NCI-H1694 (cell line): ENCODE measurements around the gene PKP1.
"Not testable (repeated sequence)": the region's sequence is repeated elsewhere in the genome, so short reads cannot be mapped to it uniquely, and the experiment has no call there.

Source experiments
- DNase-seq: peaks from one replicate; lab custom pipeline; 2025; lab: John Stamatoyannopoulos, UW

Gene PKP1, protein sequence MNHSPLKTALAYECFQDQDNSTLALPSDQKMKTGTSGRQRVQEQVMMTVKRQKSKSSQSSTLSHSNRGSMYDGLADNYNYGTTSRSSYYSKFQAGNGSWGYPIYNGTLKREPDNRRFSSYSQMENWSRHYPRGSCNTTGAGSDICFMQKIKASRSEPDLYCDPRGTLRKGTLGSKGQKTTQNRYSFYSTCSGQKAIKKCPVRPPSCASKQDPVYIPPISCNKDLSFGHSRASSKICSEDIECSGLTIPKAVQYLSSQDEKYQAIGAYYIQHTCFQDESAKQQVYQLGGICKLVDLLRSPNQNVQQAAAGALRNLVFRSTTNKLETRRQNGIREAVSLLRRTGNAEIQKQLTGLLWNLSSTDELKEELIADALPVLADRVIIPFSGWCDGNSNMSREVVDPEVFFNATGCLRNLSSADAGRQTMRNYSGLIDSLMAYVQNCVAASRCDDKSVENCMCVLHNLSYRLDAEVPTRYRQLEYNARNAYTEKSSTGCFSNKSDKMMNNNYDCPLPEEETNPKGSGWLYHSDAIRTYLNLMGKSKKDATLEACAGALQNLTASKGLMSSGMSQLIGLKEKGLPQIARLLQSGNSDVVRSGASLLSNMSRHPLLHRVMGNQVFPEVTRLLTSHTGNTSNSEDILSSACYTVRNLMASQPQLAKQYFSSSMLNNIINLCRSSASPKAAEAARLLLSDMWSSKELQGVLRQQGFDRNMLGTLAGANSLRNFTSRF

DNA sequence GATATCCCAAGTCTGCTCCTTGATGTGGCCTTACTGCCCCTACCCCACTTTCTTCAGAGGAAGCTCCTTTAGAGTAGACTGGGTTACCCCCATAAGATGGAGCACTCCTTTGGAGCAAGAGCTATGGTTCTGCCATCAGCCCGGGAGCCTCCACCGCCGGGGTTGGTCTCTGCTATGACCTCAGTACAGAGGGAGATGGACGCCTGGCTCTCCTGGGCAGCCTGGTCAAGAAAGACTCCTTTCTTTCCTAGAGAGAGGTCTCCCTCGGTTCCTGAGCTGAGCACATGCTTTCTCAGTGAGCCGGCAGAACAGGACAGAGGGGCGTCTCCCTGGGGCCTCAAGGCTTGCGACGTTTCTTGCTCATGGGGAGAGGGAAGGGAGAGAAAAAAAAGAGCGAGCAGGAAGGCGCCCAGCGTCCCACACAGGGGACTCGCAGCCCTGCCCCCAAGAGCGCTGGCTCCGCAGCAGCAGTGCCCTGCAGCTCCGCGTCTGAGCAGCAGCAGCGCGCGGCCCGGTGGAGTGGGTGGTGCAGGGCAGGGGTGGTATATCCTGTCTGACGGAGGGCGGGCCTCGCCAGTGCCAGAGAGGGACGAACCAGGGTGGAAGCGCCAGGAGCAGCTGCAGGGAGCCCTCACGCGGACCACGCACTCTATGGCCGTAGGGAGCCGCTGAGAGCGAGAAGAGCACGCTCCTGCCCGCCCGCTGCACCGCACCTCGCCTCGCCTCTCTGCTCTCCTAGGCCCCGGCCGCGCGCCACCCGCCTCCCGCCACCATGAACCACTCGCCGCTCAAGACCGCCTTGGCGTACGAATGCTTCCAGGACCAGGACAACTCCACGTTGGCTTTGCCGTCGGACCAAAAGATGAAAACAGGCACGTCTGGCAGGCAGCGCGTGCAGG lies at the start of gene PKP1:
Gene PKP1 (plus strand): TSS at position 576 of the 899 bp plus-strand sequence. CDS start 197 bp downstream, at position 773.
- DNase-seq = no peak

GRCh38 chr1:201239646-201240045 lies 43.7 kb upstream of the PKP1 start:
- DNase-seq = not testable (repeated sequence)

DNA sequence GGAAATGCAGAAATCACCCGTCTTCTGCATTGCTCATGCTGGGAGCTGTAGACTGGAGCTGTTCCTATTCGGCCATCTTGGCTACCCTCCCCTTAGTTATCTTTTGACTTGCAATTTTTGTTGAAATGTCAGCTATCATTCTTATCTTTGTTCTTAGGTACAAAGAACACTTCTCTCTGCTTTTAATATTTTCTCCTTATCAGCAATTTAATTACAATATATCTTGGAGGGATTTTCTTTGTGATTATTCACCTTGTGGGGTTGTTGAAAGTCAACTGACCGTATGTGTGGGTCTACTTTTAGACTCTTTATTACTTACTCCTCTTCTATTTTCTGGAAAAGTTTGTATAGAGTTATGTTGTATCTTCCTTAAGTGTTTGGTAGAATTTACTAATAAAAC lies 43.1 kb upstream of the PKP1 start:
- no peak for DNase-seq

DNA sequence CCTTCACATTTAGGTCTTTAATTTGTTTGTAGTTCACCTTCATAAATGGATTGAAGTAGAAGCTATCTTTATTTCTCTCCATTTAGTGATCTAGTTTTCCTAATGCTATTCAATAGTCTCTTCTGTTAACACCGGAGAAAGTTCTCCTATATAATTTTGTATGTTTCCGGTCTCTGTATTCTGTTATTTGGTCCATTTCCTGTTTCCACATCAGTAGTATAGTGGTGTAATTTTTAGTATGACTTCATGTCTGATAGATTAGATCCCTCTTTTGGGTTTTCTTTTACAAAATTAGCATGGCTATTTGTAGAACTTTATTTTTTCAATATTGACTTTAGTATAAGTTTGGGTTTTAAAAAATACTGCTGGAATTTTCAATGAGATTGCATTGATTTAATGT lies 41.6 kb upstream of the PKP1 start:
- DNase-seq = no peak

- peak; percentile 43 for DNase-seq
Measured at GRCh38 chr1:201245082-201245481, 38.2 kb upstream of the PKP1 start.

- DNase-seq = no peak
Measured at GRCh38 chr1:201248721-201249559, 34.4 kb upstream of the PKP1 start.

- no peak for DNase-seq
Measured at GRCh38 chr1:201250326-201251011, 32.8 kb upstream of the PKP1 start.

GRCh38 chr1:201251411-201251810 lies 31.9 kb upstream of the PKP1 start:
- DNase-seq = no peak

- DNase-seq = no peak
Measured at GRCh38 chr1:201251851-201252430, 31.4 kb upstream of the PKP1 start.

- DNase-seq = no peak
Measured at GRCh38 chr1:201252944-201253371, 30.3 kb upstream of the PKP1 start.

DNA sequence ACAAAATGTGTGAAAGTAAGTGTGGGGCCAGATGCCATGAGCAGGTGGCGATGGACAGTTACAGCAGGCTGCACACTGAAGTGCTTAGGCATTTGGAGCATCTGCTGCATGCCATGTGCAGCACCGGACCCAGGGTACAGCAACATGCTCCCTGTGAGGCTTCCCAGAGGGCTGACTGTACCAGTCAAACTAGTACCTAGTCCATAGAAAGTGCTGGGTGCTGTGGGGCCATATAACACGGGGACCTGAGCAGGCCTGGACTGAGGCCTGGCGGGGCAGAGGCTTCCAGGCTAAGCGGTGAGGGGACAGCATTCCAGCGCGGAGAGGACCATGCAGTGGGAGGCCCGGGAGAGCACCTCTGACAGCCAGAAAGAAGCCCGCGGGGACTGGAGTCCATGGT lies 29.9 kb upstream of the PKP1 start:
- DNase-seq = peak; percentile 63

DNA sequence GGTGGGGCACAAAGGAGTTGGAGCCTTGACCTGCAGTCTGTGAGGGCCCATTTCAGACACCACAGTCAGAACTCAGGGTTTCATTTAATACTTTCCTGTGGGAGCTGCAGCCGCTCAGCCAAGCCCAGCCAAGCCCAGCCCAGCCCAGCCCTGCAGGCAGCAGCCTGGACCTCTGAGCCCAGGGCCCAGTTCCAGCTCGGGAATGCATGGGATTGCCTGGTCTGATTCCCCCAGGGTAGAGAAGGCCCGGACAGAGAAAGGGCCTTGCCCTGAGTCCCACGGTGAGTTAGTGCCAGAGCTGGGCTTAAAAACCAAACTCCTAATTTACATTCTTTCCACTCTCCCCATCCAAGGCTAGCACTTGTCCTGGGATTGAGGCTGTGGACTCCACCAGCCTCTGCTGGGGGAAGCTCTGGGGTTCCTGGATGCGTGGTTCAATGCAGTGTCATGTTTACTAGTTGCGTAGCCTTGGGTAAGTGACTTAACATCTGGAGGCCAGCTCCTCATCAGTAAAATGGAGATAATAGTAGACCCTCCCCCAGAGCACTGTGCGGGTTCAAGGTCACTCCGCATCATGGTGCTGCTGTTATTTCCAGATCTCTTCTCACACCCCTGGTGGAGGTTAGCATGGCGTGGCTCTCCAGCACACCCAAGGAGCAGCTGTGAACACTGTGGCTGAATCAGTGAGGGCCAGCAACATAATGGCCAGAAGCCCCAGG lies 29.2 kb upstream of the PKP1 start:
- DNase-seq = no peak

GRCh38 chr1:201254625-201255478 lies 28.5 kb upstream of the PKP1 start:
- DNase-seq = peak; percentile 33

GRCh38 chr1:201255479-201256362 lies 27.6 kb upstream of the PKP1 start:
- no peak for DNase-seq

- not testable (repeated sequence) for DNase-seq
Measured at GRCh38 chr1:201258132-201258531, 25.2 kb upstream of the PKP1 start.

DNA sequence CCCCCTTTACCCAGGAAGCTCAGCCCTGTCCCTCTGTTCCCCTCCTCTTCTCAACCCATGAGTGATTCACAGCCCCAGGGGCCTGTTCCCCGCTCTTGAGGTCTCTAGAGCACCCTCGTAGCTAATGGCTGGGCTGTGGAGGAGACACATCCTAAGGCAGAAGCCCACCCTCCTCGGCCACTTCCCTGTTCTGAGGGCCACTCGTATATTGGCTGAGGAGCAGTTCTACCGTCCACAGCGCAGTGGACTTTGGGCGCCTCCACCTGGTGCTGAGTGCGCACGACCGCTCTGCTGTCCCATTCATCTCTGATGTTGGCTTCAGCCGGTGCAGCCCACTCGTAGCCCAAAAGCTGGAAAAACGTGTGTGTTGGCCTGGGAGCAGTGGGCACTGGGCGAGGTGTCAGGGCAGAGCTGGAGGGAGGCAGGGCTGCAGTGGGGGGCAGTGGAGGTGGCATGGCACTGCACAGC lies 24.5 kb upstream of the PKP1 start:
- DNase-seq = no peak

DNA sequence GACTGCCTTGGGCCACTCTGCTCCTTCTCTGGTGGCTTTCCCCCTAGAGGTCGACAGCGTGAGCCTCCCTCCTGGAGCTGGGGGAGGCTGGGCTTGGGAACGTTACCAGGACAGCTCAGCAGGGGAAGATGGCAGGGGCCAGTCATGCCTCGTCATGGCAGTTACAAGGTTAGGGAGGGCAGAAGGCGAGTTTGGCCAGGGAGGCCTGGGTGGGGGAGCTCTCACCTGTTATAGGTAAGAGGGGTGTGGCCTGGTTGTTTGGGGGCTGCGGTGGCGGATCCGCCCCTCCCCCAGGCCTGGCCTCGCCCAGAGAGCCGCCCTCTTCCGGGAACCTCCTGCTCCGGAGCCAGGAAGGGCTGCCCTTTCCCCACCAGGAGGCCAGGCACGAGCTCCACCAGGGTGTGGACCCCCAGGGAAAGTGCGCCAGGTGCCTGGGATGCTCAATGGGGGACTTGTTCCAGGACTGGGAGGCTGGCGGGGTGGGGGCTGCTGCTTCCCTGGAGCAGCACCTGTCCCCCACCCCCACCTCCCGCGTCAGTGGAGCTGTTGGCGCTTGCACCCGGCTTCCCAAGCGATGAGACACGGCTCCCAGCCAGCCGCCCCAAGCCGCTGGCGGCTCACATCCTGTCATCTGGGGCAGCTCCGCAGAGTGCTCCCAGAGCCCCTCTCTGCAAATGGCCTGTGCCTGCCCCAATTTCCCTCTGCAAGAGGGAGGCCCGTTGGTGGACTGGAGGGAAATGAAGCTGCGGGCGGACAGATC lies 23.6 kb upstream of the PKP1 start:
- DNase-seq = no peak
